HG03039 (cell line): ENCODE measurements around the gene NUTM2A.
"Not testable (repeated sequence)": the region's sequence is repeated elsewhere in the genome, so short reads cannot be mapped to it uniquely, and the experiment has no call there.

ENCODE experiments used
- ATAC-seq: cut with Tn5 transposase; IDR thresholded peaks from one replicate; pipeline ENCODE4 v1.9.1; 2021; ENCODE audit warnings: mild to moderate bottlenecking, moderate library complexity; ENCODE audit not compliant: unreplicated experiment

NUTM2A gene

GRCh38 chr10:87248818-87249353, 23.6 kb downstream of the NUTM2A start:
- not testable (repeated sequence) for ATAC-seq

DNA sequence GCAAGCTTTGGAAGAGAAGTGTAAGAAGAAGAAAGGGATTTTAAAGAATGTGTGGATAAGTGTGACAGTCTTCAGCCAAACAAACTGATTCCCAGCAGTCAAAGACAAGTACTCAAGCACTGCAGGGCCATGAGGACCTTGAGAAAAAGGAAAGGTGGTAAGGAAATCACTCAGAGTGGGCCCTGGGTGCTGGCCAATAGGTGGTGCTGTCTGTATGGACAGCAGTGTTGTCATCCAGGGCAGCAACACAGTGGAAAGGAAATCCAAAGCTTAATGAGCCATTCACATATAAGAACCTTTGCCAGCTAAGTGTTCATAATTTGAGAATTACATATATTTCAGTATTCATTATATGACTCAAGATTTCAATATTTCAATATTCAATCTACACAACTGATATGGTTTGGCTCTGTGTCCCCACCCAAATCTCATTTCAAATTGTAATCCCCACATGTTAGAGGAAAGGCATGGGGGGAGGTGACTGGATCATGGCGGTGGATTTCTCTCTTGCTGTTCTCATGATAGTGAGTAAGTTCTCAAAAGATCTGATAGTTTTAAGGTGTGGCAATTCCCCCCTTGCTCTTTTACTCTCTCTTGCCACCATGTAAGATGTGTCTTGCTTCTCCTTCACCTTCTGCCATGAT, 55.6 kb downstream of the NUTM2A start:
- not testable (repeated sequence) for ATAC-seq
